NT2/D1 (cell line): Measurements from ENCODE around the gene PACC1.

Experiments used
- DNase-seq: peaks from one replicate; pipeline ENCODE4 v3.0.0-alpha.2; 2011; ENCODE audit warnings: low read depth, low spot score
- H3K27me3 ChIP-seq: 2 replicates; pipeline ENCODE4 v1.6.0; 2011; ENCODE audit warnings: mild to moderate bottlenecking; ENCODE audit not compliant: insufficient read length, insufficient read depth
- H3K36me3 ChIP-seq: 2 replicates; pipeline ENCODE4 v1.6.1; 2011; ENCODE audit warnings: mild to moderate bottlenecking, low read length, mixed read lengths; ENCODE audit not compliant: insufficient read depth, insufficient read length
- H3K4me1 ChIP-seq: 2 replicates; pipeline ENCODE4 v1.5.1; 2011; ENCODE audit not compliant: insufficient read depth, insufficient read length
- H3K4me3 ChIP-seq: 2 replicates; pipeline ENCODE4 v1.5.1; 2011; ENCODE audit warnings: low read depth; ENCODE audit not compliant: insufficient read length
- H3K9ac ChIP-seq: 2 replicates; pipeline ENCODE4 v1.6.0; 2011; ENCODE audit warnings: low read depth; ENCODE audit not compliant: insufficient read length
- H3K9me3 ChIP-seq: 2 replicates; pipeline ENCODE4 v1.5.1; 2011; ENCODE audit warnings: mild to moderate bottlenecking, low read length; ENCODE audit not compliant: insufficient read depth
- SUZ12 ChIP-seq: IDR thresholded peaks from 2 replicates; pipeline ENCODE4 v1.6.1; 2011; ENCODE audit not compliant: insufficient read length, insufficient read depth; ENCODE audit errors: extremely low read depth
- YY1 ChIP-seq: IDR thresholded peaks from 2 replicates; pipeline ENCODE4 v1.6.1; 2011; ENCODE audit not compliant: insufficient read length, insufficient read depth
- ZNF274 ChIP-seq: IDR thresholded peaks from 2 replicates; pipeline ENCODE4 v1.6.1; 2011; ENCODE audit warnings: mild to moderate bottlenecking, low read depth, low read length

PACC1 gene

GRCh38 chr1:212451416-212452322 lies 37.0 kb upstream of the PACC1 start:
- DNase-seq = no peak
- Histone ChIP-seq H3K9me3 (no peaks in the 10 kb centered on the region), H3K4me1 (peaks cover 7% of the 10 kb centered on the region), H3K4me3 (no peak overlapping the region), H3K9ac (no peak overlapping the region), H3K27me3 (no peaks in the 10 kb centered on the region), H3K36me3 (no peaks in the 10 kb centered on the region)
- TF ChIP-seq SUZ12 = no peak
- TF ChIP-seq YY1 = no peak
- no peak for TF ChIP-seq ZNF274

DNA sequence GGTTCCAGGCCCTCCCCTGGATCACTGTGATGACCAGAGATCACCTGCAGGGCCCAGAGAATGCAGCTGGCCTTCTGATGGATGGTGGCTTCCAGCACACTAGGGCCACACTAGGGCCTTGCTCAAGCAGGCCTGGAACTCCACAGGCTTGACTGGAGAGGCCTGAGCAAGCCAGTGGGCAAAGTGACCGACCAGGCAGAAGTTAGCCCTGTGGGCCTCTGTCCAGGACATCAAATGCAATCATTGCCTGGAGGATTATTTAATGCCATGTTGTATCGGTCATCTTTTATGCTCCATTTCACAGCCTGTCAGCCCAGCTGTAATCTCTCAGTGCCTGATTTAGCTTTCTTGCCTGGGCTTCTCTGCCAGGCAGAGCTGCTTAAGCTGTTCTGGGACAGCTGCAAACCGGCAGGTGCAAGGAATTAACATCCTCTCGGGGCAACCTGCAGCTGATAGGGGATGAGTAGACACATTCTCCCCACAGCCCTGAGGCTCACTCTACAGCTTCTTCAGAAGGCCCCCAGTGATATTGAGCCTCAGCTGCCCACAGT lies 35.7 kb upstream of the PACC1 start:
- H3K9me3 ChIP-seq = no peaks in the 10 kb centered on the region
- H3K4me3 ChIP-seq = no peak overlapping the region
- no peak overlapping the region for H3K9ac ChIP-seq
- no peak for DNase-seq
- H3K36me3 ChIP-seq = peaks cover 4% of the 10 kb centered on the region
- TF ChIP-seq ZNF274 (no peak), SUZ12 (no peak), YY1 (no peak)
- no peaks in the 10 kb centered on the region for H3K27me3 ChIP-seq
- peaks cover 7% of the 10 kb centered on the region for H3K4me1 ChIP-seq

DNA sequence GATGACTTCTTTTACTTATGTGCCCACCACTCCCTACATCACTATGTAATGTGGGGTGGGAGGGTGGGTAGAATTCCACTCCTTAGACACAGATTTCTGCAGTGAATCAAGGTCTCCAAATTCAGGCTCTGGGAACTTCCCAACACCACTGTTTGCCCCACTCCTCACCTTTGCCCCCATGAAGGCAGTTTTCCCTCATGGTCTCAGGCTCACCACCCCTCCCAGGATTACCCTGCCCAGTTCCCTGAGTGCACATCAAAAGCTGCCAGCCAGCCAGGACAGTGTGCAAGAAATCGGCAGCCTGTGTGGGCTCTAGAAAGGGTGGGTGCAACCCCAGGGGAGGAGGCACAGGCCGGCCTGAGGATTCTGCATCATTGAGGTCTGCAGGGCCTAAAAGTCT lies 32.8 kb upstream of the PACC1 start:
- TF ChIP-seq SUZ12 = no peak
- no peak for TF ChIP-seq ZNF274
- no peak for TF ChIP-seq YY1

GRCh38 chr1:212446333-212446732 lies 31.6 kb upstream of the PACC1 start:
- no peaks in the 10 kb centered on the region for H3K27me3 ChIP-seq
- H3K4me3 ChIP-seq = no peak overlapping the region

More for the DNA sequence above, 32.8 kb upstream of the PACC1 start:
- no peak overlapping the region for H3K4me3 ChIP-seq
- no peak for DNase-seq
- peaks cover 6% of the 10 kb centered on the region for H3K36me3 ChIP-seq
- no peaks in the 10 kb centered on the region for H3K9me3 ChIP-seq
- no peaks in the 10 kb centered on the region for H3K4me1 ChIP-seq
- no peak overlapping the region for H3K9ac ChIP-seq
- H3K27me3 ChIP-seq = no peaks in the 10 kb centered on the region

DNA sequence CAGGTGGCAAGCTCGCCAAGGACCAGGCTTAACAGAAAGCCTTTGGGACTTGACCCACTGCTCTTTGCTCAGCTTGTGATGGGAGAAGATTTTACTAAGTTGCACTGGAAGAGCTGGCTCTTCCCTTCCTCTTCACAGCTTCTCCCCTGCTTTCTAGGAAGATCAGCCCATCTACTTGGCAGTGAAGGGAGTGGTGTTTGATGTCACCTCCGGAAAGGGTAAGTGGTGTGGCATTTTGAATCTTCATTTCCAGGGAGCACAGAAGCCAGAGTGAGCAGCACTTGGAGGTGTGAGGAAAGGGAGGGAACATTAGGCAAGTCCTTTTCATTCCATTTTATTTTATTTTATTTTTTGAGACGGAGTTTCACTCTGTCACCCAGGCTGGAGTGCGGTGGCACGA lies 27.7 kb upstream of the PACC1 start:
- no peaks in the 10 kb centered on the region for H3K4me1 ChIP-seq
- DNase-seq = no peak
- H3K4me3 ChIP-seq = no peak overlapping the region
- no peak for TF ChIP-seq SUZ12
- no peak for TF ChIP-seq YY1
- TF ChIP-seq ZNF274 = no peak
- peaks cover 6% of the 10 kb centered on the region for H3K36me3 ChIP-seq
- no peaks in the 10 kb centered on the region for H3K27me3 ChIP-seq
- no peak overlapping the region for H3K9ac ChIP-seq
- no peaks in the 10 kb centered on the region for H3K9me3 ChIP-seq

More at GRCh38 chr1:212446333-212446732, 31.6 kb upstream of the PACC1 start:
- Histone ChIP-seq H3K36me3 (peaks cover 6% of the 10 kb centered on the region), H3K9me3 (no peaks in the 10 kb centered on the region), H3K9ac (no peak overlapping the region), H3K4me1 (no peaks in the 10 kb centered on the region)
- no peak for DNase-seq
- TF ChIP-seq ZNF274 (no peak), SUZ12 (no peak), YY1 (no peak)

DNA sequence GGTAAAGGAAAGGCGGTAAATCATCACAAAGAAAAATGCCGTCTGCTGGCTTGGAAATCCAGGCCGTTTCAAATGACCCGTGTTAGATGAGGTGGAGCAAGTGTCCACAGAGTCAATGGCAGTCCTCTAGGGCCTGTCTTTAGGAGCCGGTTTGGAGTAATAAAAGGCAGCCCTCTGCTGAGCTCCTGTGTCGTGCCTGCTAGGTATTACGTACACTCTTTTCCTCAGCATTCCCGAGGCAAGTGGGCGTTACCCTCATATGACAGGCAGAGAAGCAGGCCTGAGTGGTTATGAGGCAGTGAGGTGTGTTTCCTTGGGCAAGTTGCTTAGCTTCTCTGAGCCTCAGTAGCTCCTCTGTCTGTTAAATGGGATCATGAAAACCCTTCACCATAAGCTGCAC lies 25.7 kb upstream of the PACC1 start:
- Histone ChIP-seq H3K36me3 (peaks cover 2% of the 10 kb centered on the region), H3K4me3 (no peak overlapping the region), H3K4me1 (no peaks in the 10 kb centered on the region), H3K9ac (no peak overlapping the region), H3K9me3 (no peaks in the 10 kb centered on the region), H3K27me3 (no peaks in the 10 kb centered on the region)
- no peak for TF ChIP-seq YY1
- no peak for TF ChIP-seq ZNF274
- no peak for TF ChIP-seq SUZ12
- DNase-seq = no peak

GRCh38 chr1:212438831-212439237 lies 24.1 kb upstream of the PACC1 start:
- Histone ChIP-seq H3K36me3 (no peaks in the 10 kb centered on the region), H3K9ac (no peak overlapping the region), H3K4me1 (no peaks in the 10 kb centered on the region), H3K27me3 (peaks cover 7% of the 10 kb centered on the region), H3K4me3 (no peak overlapping the region), H3K9me3 (no peaks in the 10 kb centered on the region)
- TF ChIP-seq YY1 (no peak), SUZ12 (no peak), ZNF274 (no peak)
- no peak for DNase-seq
